ENCODE results near the gene MKLN1.

GRCh38 chr7:131529617-131530016, 201.9 kb downstream of the MKLN1 start:
- TF ChIP-seq MYC (IDR thresholded peaks at IDR 0.05; ENCODE audit: borderline replicate concordance, low read length) (no peak), CTCF (IDR thresholded peaks at IDR 0.05) (no peak), POLR2A (IDR thresholded peaks at IDR 0.05; ENCODE audit: low read length) (no peak), HOXA7 (CRISPR knock-in tag; IDR thresholded peaks at IDR 0.05) (no peak), JUNB (IDR thresholded peaks at IDR 0.05) (no peak), JUN (IDR thresholded peaks at IDR 0.05) (no peak), POLR2AphosphoS2 (conservative IDR thresholded peaks at IDR 0.05; ENCODE audit: low read length) (no peak), SREBF2 (IDR thresholded peaks at IDR 0.05) (no peak), BHLHE40 (IDR thresholded peaks at IDR 0.05; ENCODE audit: low read depth, low read length) (no peak), GATA3 (IDR thresholded peaks at IDR 0.05; ENCODE audit: borderline replicate concordance) (no peak)
